Frontal cortex (tissue), 4 donors: ENCODE data around the gene SUPT7L. TPM values are rescaled to one million over a fixed set of nuclear protein-coding genes. Genes with fewer than 3 reads are reported as not detected.

Experiments
- DNase-seq, 2 donors: peaks; one replicate each; pipeline ENCODE4 v3.0.0; 2012; ENCODE audit warnings: low spot score in 2 of 2
- FAIRE-seq: peaks from 2 replicates; lab custom pipeline; 2012; peaks lifted over from hg19 to GRCh38; lab: Jason Lieb, UNC
- total RNA-seq: library from RNA; depleted of rRNA; stranded (reverse); fragments of >200 nt; gene quantifications from one replicate; pipeline ENCODE4 v1.2.3, GENCODE V29; 2014
- donor health status: control.
- donor health status: control.
- donor health status: control.

The SUPT7L gene, protein sequence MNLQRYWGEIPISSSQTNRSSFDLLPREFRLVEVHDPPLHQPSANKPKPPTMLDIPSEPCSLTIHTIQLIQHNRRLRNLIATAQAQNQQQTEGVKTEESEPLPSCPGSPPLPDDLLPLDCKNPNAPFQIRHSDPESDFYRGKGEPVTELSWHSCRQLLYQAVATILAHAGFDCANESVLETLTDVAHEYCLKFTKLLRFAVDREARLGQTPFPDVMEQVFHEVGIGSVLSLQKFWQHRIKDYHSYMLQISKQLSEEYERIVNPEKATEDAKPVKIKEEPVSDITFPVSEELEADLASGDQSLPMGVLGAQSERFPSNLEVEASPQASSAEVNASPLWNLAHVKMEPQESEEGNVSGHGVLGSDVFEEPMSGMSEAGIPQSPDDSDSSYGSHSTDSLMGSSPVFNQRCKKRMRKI
- total RNA-seq: 24.5 TPM

DNA sequence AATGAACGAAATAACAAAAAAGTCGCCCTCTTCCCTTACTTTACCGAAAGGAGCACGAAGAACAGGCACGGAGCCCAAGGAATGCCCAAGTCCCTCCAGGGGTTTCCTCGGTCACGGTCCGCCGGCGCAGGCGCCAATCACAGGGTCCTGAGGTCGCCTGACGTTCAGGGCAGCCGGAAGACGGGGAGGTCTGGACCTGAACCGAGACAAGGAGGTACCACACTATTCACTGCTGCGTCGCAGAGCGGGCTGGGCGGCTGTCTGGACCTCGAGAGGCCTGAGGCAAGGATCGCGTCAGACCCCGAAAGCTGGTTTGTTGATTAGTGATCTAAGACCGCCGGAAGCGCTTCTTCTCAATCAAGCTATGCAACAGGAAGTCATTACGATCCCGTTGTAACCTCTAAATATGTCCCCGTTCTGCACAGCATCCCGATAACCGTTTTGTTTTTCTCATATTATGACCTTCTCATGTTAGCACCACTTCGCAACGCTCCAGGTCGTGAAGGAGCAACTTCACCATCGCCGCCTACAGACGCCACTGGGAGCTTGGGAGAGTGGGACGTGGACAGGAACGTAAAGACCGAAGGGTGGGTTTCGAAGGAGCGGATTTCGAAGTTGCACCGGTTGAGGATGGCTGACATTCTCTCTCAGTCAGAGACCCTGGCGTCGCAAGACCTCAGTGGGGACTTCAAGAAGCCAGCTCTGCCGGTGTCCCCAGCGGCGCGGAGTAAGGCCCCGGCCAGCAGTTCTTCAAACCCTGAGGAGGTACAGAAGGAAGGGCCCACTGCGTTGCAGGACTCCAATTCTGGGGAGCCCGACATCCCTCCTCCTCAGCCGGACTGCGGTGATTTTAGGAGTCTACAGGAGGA, at the start of gene SUPT7L, which contains the start of gene SLC4A1AP:
SUPT7L (minus strand) TSS at position 330 of the 869 bp plus-strand sequence. CDS start 1,422 bp downstream, outside the sequence.
SLC4A1AP (plus strand) TSS at position 605 of the 869 bp plus-strand sequence; CDS start at position 631, 26 bp downstream.
- DNase-seq (peak; percentile 52 to 63), FAIRE-seq (no peak)

DNA sequence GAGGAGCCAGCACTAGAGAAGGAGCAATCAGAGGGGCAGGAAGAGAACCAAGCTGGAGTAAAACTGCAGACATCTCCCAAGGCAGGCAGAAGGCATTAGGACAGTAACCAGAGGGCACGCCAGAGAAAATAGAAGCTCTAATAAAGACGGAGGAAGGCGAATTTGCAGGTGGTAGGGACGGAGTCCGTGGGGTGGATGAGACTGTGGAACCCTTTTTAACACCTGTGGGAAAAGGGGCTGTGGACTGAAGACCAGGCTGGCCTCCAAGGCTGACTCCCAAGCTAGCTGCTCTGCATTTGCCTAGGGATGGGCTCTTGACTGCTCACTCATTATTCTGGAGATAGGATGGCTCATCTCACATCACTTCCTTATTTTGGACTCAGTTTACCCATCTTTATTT, 49.8 kb upstream of the SUPT7L start:
- DNase-seq: no peak
- no peak for FAIRE-seq

DNA sequence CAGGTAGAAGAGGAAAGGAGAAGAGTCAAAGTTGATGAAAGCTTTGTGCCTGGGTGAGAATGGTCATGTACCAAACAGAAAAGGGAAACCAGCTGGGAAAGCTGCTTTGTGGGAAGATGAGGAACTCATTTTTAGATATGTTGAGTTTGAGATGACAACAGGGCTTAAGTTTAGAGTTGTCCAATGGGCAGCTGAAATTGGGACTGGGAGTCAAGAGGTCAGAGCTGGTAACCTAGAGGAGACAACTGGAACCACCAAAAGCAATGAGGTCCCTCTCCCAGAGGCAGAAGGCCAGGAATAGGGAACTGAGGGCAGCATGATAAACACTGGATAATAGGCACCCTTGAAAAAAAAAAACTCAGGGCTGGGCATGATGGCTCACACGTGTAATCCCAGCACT, 49.1 kb upstream of the SUPT7L start:
- DNase-seq (no peak), FAIRE-seq (no peak)

DNA sequence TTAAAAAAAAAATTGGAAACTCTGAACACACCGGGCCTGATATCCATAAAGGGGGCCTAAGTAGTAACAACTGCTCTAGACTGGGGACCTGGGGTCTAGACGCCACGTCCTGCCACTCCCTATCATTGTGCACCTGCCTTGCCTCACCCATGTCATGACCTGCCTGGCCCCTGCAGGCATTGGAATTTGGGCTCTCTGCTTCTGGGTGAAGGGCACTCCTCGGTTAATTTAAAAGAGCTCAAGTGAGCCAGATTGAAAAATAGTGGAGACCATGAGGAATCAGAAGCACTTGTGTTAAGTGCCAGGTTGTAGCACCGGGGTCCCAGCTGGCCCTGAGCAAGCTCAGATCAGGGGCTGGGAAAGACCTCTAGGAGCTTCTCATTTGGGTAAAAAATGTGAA, 48.4 kb upstream of the SUPT7L start:
- FAIRE-seq (no peak), DNase-seq (no peak)

DNA sequence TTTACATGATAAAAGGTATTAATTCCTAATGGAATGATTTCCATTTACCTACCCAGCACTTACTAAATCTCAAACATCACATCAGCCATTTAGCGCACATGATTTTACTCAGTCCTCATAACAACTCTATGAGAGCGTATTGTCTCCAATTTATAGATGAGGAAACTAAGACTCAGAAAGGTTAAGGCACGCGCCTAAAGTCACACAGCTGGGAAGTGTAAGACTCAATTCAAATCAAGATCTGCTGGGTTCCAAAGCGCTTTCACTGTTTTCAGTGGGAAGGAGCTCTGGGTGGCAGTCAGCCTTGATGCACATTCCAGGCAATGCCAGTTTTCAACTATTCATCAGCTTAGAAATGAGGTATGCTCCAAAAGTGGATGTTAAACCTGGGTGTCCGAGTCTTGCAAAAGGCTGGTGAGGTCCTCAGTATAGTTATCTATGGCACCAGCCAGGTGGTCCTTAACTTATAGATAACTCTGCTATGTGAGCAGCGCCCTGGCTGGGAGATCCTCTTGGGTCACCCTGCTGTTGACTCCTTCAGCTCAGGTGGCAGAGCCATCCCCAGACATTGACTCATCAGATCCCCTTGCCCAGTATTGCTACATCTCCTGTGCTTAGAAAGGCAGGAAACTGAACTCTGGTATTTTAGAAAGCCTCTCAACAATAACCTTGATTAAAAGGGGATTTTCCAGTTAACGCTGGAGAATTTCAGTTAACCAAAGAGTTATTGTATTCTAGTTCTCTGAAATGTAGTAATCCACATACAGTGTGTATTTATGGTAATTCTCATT, 47.4 kb upstream of the SUPT7L start:
- DNase-seq: no peak
- FAIRE-seq: no peak

DNA sequence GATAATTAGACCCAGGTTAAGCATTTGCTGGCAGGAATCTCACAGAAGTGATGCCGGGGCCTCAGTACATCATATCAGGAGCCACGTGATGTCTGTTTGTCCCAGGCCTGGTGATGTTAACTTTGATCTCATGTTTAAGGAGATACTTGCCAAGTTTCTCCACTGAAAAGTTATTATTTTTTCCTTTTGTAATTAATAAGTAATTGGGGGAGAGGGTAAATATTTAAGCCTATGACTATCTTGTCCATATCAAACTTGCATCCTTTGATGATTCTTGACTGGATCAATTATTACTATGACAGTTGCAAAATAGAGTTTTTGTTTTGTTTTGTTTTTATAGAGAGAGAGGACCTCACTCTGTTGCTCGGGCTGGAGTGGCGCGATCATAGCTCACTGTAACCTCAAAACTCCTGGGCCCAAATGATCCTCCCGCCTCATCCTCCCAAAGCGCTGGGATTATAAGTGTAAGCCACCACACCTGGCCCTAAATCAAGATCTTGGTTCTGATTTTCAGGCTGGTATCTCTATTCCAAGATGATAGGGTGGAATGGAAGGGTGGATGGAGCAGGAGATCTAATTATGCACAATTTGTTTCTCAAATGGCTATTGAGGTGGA, 46.7 kb upstream of the SUPT7L start:
- DNase-seq (no peak), FAIRE-seq (no peak)

DNA sequence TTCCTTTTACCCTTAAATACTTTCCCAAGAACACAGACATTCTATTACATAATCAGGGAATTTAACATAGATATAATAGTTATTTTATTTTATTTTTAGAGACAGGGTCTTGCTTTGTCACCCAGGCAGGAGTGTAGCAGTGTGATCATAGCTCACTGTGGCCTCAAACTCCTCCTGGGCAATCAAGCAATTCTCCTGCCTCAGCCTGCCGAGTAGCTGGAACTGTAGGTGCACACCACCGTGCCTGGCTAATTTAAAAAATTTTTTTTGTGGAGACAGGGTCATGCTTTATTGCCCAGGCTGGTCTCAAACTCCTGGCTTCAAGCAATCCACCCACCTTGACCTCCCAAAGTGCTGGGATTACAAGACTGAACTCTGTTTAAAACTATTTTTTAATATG, 45.9 kb upstream of the SUPT7L start:
- DNase-seq (no peak), FAIRE-seq (no peak)

DNA sequence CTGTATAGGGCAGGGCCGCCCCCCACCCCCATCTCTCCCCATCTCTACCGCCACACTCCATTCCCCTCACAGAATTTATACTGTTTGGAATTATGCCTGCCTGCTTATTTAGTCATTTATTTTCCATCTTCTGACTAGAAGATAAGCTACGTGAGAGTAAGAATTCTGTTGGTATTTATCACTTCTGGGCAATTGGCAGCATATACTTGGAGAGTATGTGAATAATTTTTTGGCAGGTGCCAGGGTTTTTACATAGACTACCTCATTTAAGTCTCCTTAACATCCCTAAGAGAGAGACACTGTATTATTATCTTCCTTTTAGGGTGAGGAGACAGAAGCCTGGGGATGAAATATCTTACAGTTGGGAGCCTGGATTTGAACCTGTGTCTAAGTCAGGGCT, 45.3 kb upstream of the SUPT7L start:
- DNase-seq: no peak

DNA sequence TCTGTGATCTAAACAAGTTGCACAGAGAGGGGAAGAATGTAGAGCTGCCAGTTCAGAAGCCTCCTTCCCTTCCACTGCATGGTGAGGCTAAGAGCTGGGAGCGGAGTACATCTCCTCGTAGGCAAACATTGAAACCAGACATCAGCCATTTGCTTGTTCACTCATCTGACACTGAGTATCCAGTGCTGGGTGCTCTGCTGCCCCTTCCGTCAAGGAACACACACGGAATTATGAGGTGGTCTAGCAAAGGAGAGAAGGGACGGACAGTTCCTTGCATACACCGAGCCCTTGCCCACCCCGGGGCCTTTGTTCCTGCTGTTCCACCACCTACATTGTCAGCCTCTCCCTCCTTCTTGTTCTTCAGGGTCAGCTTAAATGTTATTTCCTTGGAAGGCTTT, 44.8 kb upstream of the SUPT7L start:
- DNase-seq (no peak), FAIRE-seq (no peak)

More for the DNA sequence above, 45.3 kb upstream of the SUPT7L start:
- FAIRE-seq: no peak

DNA sequence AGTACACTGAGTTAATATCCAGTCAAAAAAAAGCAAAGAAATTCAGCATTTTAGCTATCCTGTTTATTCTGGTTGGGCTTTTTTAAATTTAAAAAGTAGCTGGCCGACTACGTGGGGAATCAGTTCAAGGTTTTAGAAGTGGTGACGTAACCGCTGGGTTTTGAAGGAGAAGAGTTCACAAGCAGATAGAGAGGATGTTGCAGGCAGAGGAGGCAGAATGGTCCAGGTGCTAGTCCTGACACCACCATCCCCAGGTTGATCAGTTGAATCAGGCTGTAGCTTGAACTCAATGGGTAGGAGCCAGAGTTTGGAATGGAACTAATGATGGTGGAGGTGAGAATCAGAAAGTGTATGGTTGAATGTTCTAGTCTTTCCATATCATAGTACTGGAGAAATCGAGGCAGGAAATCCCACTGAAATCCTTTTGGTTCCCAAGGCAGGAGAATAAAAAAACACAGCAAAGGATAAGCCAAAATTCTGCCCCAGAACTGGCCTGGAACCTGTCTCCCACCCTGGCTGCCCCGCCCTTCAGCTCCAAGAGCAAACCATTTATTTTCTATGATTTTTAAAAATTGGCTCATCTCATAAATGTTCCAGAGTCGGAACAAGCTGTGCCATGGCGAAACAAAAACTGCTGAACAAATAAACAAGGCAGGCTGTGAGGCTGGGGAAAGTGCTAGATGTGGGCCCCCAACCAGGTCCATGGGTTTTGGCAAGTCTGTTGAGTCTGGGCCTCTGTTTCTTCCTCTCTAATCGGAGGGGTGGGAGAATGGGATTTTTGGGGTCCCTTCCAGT, 44.2 kb upstream of the SUPT7L start:
- no peak for DNase-seq
- no peak for FAIRE-seq

DNA sequence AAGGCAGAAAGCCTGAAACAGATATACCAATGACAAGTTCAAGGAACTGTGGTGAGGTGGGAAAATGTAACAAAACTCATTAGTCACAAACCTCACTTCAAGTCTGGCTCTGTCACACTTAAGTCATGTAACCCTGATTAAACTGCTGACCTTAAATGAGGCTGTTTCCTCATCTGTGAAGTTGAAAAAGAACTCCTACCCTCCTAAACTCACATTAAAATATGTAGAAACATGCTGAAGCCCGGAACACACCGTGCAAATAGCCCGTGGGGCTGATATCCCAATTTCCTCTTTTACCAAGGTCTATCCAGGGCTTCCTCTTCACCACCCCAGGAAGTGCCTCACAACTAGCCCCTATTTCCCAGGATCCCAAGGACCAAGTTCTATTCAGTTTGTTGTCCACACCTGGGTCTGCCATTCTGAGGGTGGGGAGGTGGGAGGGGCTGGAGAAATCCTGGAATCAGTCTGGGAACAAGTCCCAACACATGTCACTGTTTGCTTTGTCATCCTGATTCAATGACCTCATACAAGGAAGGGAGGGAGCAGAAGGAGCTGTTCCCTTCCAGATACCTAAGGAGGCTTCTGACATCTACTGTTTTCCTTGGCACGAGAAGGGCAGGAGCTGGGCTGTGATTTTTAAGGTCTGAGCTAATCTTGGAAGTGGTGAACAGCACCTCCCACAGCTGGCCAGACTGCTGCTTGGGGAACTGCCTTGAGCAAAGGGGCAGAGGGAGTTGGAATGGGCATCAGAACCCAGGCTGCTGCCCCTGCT, 42.6 kb upstream of the SUPT7L start:
- FAIRE-seq: no peak
- no peak for DNase-seq

DNA sequence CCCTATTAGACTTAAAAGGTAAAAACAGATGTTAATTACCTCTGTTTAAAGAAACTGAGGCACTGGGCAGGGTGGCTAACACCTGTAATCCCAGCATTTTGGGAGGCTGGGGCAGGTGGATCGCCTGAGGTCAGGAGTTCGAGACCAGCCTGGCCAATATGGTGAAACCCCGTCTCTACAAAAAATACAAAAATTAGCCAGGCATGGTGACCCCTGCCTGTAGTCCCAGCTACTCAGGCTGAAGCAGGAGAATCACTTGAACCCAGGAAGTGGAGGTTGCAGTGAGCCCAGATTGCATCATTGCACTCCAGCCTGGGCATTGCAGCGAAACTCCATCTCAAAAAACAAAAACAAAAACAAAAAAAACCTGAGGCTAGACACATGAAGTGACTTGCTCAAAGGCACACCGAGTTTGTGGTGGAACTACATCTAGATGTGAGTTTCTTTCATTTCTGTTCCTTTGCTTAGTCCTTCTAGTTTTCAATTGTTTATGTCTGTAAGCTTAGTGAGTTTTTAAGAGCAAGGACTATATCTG, 41.0 kb upstream of the SUPT7L start:
- DNase-seq (no peak), FAIRE-seq (no peak)

DNA sequence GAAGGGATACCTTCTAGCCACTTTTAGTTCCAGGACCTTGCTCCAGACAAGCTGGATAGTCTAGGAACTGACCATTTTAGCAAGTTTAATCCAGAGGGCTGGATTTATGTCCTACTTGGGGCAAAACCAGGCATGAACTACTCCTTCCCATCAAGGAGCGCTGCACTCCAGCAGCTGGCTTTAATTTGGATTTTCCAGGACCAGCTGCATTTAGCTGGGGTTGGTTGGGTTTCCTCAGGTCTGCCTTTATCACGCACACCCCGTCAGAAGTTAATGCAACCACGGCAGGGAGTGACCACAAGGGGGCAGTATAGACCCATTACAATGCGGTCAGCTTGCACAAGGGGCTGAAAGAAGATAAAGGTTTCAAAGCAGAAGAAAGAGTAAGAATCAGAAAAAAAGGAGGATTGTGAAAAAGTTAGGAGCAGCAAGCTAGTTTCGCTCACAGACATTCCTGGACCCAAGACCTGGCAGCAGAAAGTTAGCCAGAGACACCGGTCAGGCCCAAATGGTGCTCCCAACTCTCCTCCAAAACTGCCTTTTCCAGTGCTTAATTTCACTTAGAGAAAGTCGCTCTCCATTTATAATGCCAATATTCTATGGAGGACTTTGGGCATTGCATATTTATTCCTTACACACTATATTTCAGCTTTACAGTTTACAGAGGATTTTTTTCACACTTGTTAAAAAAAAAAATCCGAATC, 40.4 kb upstream of the SUPT7L start:
- FAIRE-seq (no peak), DNase-seq (peak in 1 of 2 donors; percentile 53)

DNA sequence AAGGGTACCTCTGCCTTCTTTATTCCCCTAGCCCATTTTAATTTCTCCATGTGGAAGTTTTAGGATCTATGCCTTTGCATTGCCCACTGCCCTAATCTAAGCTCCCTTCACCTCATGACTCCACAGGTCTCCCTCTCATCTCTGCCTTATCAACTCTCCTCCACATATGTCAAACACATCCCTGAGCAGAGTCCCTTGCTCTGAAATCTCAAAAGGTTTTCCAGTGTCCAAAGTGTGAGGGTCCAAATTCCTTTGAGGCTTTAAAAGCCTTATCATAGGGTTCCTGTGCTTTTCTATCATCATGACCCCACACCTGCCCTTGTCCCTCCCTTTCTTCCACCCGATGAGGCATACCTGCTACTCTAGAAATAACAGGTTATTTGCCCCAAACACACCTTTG, 38.9 kb upstream of the SUPT7L start:
- no peak for DNase-seq
- no peak for FAIRE-seq

DNA sequence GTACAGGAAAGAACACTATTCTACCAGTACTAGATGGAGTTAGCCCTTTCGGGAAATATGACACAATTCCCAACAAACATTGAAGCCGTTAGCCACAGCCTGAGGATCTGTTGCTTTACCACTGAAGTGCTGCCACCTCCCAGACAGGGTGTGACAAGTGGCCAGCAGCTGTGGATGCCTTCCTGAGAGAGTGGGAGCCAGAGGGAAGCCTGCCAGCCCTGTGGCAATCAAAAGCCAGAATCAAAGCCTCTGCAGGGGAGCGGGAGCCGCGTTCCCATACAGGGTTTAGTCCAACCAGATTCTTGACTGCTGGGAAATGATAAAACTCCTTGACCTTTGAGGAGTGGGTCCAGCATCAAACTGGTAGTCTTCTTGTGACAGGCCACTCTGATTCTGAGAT, 38.3 kb upstream of the SUPT7L start:
- DNase-seq: no peak
- FAIRE-seq: no peak

DNA sequence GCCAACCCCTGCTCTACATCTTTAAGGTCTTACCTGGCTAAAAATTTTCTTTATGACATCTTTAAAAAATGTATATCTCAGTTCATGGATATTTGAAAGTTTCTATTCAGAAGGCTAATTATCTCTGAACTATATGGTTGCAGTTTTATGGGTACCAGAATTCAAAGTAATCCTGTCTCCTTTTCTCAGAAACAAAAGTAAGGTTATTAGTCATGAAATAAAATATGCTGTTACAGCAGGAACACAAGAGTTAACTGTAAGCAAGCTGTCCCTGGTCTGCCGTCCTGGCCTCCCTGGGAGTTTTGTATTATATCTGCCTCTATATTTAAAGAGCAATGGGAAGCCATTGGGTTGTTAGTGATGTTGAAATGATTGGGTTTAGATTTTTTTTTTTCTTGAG, 34.2 kb upstream of the SUPT7L start:
- DNase-seq (no peak), FAIRE-seq (no peak)

DNA sequence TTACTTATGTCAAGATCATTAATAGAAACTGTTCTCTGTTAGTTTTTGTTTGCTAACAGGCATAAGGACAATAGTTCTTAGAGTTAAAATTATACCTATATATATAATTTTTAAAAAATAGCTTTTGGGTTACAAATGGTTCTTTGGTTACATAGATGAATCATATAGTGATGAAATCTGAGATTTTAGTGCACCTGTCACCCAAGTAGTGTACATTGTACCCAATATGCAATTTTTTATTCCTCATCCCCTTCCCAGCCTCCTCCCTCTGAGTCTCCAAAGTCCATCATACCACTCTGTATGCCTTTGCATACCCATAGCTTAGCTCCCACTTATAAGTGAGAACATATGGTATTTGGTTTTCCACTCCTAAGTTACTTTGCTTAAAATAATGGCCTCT, 26.6 kb upstream of the SUPT7L start:
- FAIRE-seq (no peak), DNase-seq (no peak)
